H1 (cell line): ENCODE data around the gene ENO4.
A peak's percentile ranks its signal among the peaks of the same experiment; 100 is the strongest.

Experiments
- CHD1 ChIP-seq: IDR thresholded peaks from 2 replicates; pipeline ENCODE4 v1.6.1; 2012; ENCODE audit warnings: low read depth, low read length, improper control_type of control experiment
- CTBP2 ChIP-seq: IDR thresholded peaks from 2 replicates; pipeline ENCODE4 v1.7.0; 2011; ENCODE audit warnings: borderline replicate concordance, mild to moderate bottlenecking, moderate library complexity, mixed read lengths, low read length; ENCODE audit not compliant: insufficient read depth, insufficient read length
- RAD21 ChIP-seq, 2 experiments: IDR thresholded peaks in 1 of 2; conservative IDR thresholded peaks in 1 of 2; 2 replicates each; pipeline ENCODE4 v1.6.1; 2011; ENCODE audit warnings: low read depth in 2 of 2, low read length in 2 of 2, improper control_type of control experiment in 1 of 2, inconsistent platforms in 1 of 2, mild to moderate bottlenecking in 1 of 2, moderate library complexity in 1 of 2
- TAF1 ChIP-seq: IDR thresholded peaks from 2 replicates; pipeline ENCODE4 v1.6.1; 2011; ENCODE audit warnings: mild to moderate bottlenecking, low read depth, low read length
- TF ChIP-seq, protein P1 (sequence below), 3 experiments: IDR thresholded peaks; 1 replicate in 2 of 3; 2 replicates in 1 of 3; pipeline versions ENCODE4 v1.5.1 to v1.6.1; 2011; ENCODE audit warnings: low read length in 3 of 3, mild to moderate bottlenecking in 3 of 3, inconsistent platforms in 2 of 3, low read depth in 1 of 3, moderate library complexity in 1 of 3; ENCODE audit not compliant: insufficient read depth in 1 of 3; ENCODE audit errors: control extremely low read depth in 1 of 3

DNA sequence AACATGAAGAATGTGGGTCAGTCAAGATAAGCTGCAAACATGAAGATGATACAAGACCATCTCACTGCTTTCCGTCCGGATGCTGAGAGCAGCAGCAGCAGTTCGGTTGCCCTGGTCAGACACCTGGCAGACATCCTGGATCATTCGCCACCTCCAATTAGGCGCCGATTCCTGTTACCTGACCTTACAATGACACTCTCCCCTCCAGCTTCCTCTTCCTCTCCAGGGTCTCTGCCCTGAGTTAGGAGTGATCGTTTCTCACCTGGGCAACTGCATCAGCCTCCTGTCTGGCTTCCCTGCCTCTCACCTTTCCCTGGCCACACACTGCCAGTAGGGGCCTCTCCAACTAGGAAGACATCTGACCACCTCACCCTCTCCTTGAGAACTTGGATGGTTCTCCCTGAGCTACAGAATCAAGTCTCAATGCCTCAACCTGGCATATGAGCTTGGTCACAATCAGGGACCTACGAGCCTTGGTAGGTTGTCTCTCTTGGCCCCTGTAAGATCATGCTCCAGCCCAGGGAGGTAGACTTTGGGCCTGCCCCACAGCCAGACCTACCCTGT lies 31.4 kb upstream of the ENO4 start:
- TF ChIP-seq CTBP2: no peak
- TF ChIP-seq CHD1: no peak
- TF ChIP-seq, protein P1, sequence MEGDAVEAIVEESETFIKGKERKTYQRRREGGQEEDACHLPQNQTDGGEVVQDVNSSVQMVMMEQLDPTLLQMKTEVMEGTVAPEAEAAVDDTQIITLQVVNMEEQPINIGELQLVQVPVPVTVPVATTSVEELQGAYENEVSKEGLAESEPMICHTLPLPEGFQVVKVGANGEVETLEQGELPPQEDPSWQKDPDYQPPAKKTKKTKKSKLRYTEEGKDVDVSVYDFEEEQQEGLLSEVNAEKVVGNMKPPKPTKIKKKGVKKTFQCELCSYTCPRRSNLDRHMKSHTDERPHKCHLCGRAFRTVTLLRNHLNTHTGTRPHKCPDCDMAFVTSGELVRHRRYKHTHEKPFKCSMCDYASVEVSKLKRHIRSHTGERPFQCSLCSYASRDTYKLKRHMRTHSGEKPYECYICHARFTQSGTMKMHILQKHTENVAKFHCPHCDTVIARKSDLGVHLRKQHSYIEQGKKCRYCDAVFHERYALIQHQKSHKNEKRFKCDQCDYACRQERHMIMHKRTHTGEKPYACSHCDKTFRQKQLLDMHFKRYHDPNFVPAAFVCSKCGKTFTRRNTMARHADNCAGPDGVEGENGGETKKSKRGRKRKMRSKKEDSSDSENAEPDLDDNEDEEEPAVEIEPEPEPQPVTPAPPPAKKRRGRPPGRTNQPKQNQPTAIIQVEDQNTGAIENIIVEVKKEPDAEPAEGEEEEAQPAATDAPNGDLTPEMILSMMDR (IDR thresholded peaks at IDR 0.05; ENCODE audit: control extremely low read depth in 1 of 3, insufficient read depth in 1 of 3, low read depth in 1 of 3, low read length in 3 of 3): peak in 1 of 3 experiments; percentile 4; a peak in 1 of 4 replicates
- TF ChIP-seq TAF1: no peak
- TF ChIP-seq RAD21 (IDR thresholded peaks at IDR 0.05 in 1 of 2, conservative IDR thresholded peaks at IDR 0.05 in 1 of 2; ENCODE audit: low read depth in 2 of 2, low read length in 2 of 2): no peak
